ENCODE data around the gene ZNF174. TPM values are rescaled to one million over a fixed set of nuclear protein-coding genes. Genes with fewer than 3 reads are reported as not detected.

Gene ZNF174
- total and polyA plus RNA-seq, 2 of the 4 experiments (the other 2 are of a cell fraction) = 7.2 to 10.6 TPM

GRCh38 chr16:3454631-3455147 lies 53.7 kb downstream of the ZNF174 start:
- Histone ChIP-seq H3K36me3 (ENCODE audit: control insufficient read depth, insufficient read depth, low read length) (no peaks in the 10 kb centered on the region), H3K4me3 (ENCODE audit: insufficient read depth, low read depth, low read length) (no peak overlapping the region), H3K9me1 (ENCODE audit: insufficient read depth, low read length) (peaks cover 7% of the 10 kb centered on the region), H4K5ac (ENCODE audit: low read depth, low read length) (no peak overlapping the region), H3K9me3 (ENCODE audit: control insufficient read depth, insufficient read depth, low read length) (no peaks in the 10 kb centered on the region), H2AK5ac (ENCODE audit: low read depth, low read length) (no peak overlapping the region), H3K23ac (ENCODE audit: low read depth, low read length) (no peak overlapping the region), H4K20me1 (ENCODE audit: insufficient read depth, low read length) (peaks cover 12% of the 10 kb centered on the region), H3K27ac (ENCODE audit: insufficient read depth, low read length) (no peak overlapping the region), H3K79me1 (ENCODE audit: low read depth in 1 of 2, low read length in 2 of 2) (peaks cover 7 to 25% of the 10 kb centered on the region in 2 experiments), H2AFZ (replicated peaks; ENCODE audit: low read length, poor library complexity) (no peak overlapping the region), H3K56ac (ENCODE audit: extremely low read depth, insufficient read depth, low read length) (no peak overlapping the region), H4K91ac (ENCODE audit: insufficient read depth, low read depth, low read length) (no peak overlapping the region), H2AK9ac (replicated peaks; ENCODE audit: low read depth, low read length, poor library complexity) (no peak overlapping the region), H3K4me2 (ENCODE audit: low read depth, low read length) (no peak overlapping the region), H2BK5ac (ENCODE audit: low read depth, low read length, poor library complexity, severe bottlenecking) (no peak overlapping the region), H2BK120ac (ENCODE audit: low read depth, low read length) (no peak overlapping the region), H3K4me1 (ENCODE audit: control insufficient read depth, insufficient read depth, low read length) (peaks cover 6% of the 10 kb centered on the region), H3K18ac (ENCODE audit: low read depth, low read length) (no peak overlapping the region), H4K8ac (ENCODE audit: low read depth in 2 of 2, low read length in 2 of 2) (no peak overlapping the region), H3K9ac (ENCODE audit: low read depth, low read length) (no peak overlapping the region), H3K14ac (replicated peaks; ENCODE audit: low read depth, low read length) (no peak overlapping the region), H3K4ac (ENCODE audit: low read depth, low read length) (no peak overlapping the region), H3K27me3 (ENCODE audit: control insufficient read depth, insufficient read depth, low read length) (no peaks in the 10 kb centered on the region), H2BK15ac (ENCODE audit: low read depth, low read length) (no peak overlapping the region), H2BK20ac (ENCODE audit: low read depth, low read length) (no peak overlapping the region)
- in situ Hi-C loops (cut with MboI; ENCODE audit: low sequenced_read_pairs) = no loop called here
- TF ChIP-seq CEBPB (IDR thresholded peaks at IDR 0.05; ENCODE audit: low read depth, low read length) (no peak), RFX5 (IDR thresholded peaks at IDR 0.05; ENCODE audit: low read depth, low read length) (no peak)
- dilution Hi-C loops (cut with HindIII; ENCODE audit: low sequenced_read_pairs, unreplicated experiment) = no loop called here
- intact Hi-C loops (cut with micrococcal nuclease) = no loop called here
- no peak for DNase-seq
- no TSS peak for BruUV-seq (replicated peaks)
- ChIA-PET POLR2A (ENCODE audit: unreplicated experiment) (no interaction called here), CTCF (interaction anchor here (0.9 kb wide), 1 partner anchor 10 kb away, joined by 3 read pairs; no protein-coding TSS in a partner anchor)
- ATAC-seq (ENCODE audit: low read depth) = no peak
- 91% methylated on average over 6 of the region's 10 CpGs; no CpG with 5 or more reads in 1 of the 2 experiments for WGBS, 2 experiments (ENCODE audit: extremely low coverage in 2 of 2, insufficient read length in 1 of 2)

Data from IMR-90 (cell line).